ENCODE results near the gene VCP. TPM values are rescaled to one million over a fixed set of nuclear protein-coding genes. Genes with fewer than 3 reads are reported as not detected.

VCP gene
- total and polyA plus RNA-seq, 9 of the 15 experiments (the other 6 are each of a cell fraction or from before 2014, with no cell fraction given): 7.1 to 257 (median 199) TPM

- H3K9me3 ChIP-seq (replicated peaks; ENCODE audit: control insufficient read depth, insufficient read depth, low read depth, low read length): no peaks in the 10 kb centered on the region
- no peaks in the 10 kb centered on the region for H3K79me2 ChIP-seq (ENCODE audit: control insufficient read depth, insufficient read depth, low read length)
- no peak overlapping the region for H2AFZ ChIP-seq (ENCODE audit: low read depth, low read length)
- 0 out of 2 replicates have a peak, but pooled peaks have one; percentile 44 for TF ChIP-seq THRB (CRISPR knock-in tag; conservative IDR thresholded peaks at IDR 0.05)
- peak; percentile 38 for TF ChIP-seq POLR2G (IDR thresholded peaks at IDR 0.05; ENCODE audit: low read depth, low read length)
- peak; percentile 59; the same call in 1 of the 2 replicates for TF ChIP-seq POLR2A (conservative IDR thresholded peaks at IDR 0.05)
- peak; percentile 15 for TF ChIP-seq POLR2B (IDR thresholded peaks at IDR 0.05; ENCODE audit: low read depth, partially characterized antibody)
- TF ChIP-seq ZNF347 (CRISPR knock-in tag; IDR thresholded peaks at IDR 0.05; ENCODE audit: low read depth): no peak
- TF ChIP-seq TOE1 (IDR thresholded peaks at IDR 0.05; ENCODE audit: borderline replicate concordance): no peak
- no peak for TF ChIP-seq TOE1 (CRISPR knock-in tag; IDR thresholded peaks at IDR 0.05; ENCODE audit: borderline replicate concordance, low read depth)
- TF ChIP-seq ZNF561 (CRISPR knock-in tag; conservative IDR thresholded peaks at IDR 0.05): no peak
- peak; percentile 51; the same call in 1 of the 2 replicates for TF ChIP-seq SUPT5H (IDR thresholded peaks at IDR 0.05)
- TF ChIP-seq TAF1 (IDR thresholded peaks at IDR 0.05; ENCODE audit: control insufficient read depth, extremely low read depth, insufficient read depth, low read length, severe bottlenecking): no peak
- TF ChIP-seq FOXP4 (CRISPR knock-in tag; IDR thresholded peaks at IDR 0.05; ENCODE audit: borderline replicate concordance): no peak
- no peak for TF ChIP-seq ETS1 (conservative IDR thresholded peaks at IDR 0.05; ENCODE audit: control insufficient read depth, low read depth, low read length)
- no peak for TF ChIP-seq RBM14 (IDR thresholded peaks at IDR 0.05; ENCODE audit: borderline replicate concordance, insufficient read depth, low read depth, low read length)
- TF ChIP-seq GTF2E2 (tag; IDR thresholded peaks at IDR 0.05): no peak
- no peak for TF ChIP-seq ZFP30 (CRISPR knock-in tag; IDR thresholded peaks at IDR 0.05; ENCODE audit: borderline replicate concordance)
- FAIRE-seq (no peak), ATAC-seq (no peak; the same call in 1 of the 3 replicates), DNase-seq (ENCODE audit: extremely low read depth in 1 of 4, low spot score in 3 of 4) (no peak)
- peaks cover 50% of the 10 kb centered on the region for H3K36me3 ChIP-seq (ENCODE audit: control insufficient read depth, insufficient read depth, low read length)
- no peaks in the 10 kb centered on the region for H3K27me3 ChIP-seq (ENCODE audit: control insufficient read depth in 2 of 2, insufficient read depth in 2 of 2, low read length in 2 of 2)
- ChIA-PET CTCF (ENCODE audit: low intra/inter-chr PET ratio) (no interaction called here), POLR2A (interaction anchor here (0.9 to 3.8 kb wide), 2 partner anchors 11 to 14 kb away, joined by 3 to 12 read pairs; no protein-coding TSS in a partner anchor)
- no peaks in the 10 kb centered on the region for H3K9me1 ChIP-seq (ENCODE audit: control insufficient read depth, insufficient read depth, low read length)
- in situ Hi-C loops (cut with MboI): no loop called here
- H3K27ac ChIP-seq (ENCODE audit: extremely low read depth, low read depth, low read length): no peak overlapping the region
- no peak overlapping the region for H3K4me2 ChIP-seq (ENCODE audit: insufficient read depth, low read length)
- peaks cover 0 to 2% of the 10 kb centered on the region in 2 experiments; a peak in 2 of 5 replicates for H3K4me1 ChIP-seq (replicated peaks in 1 of 2; ENCODE audit: control insufficient read depth in 2 of 2, insufficient read depth in 2 of 2, low read length in 2 of 2)
- BruUV-seq (replicated peaks): no TSS peak
- no peaks in the 10 kb centered on the region for H4K20me1 ChIP-seq (replicated peaks; ENCODE audit: control insufficient read depth, insufficient read depth, low read length)
- 90% methylated on average over 11 of the region's 14 CpGs for WGBS (ENCODE audit: insufficient coverage, low coverage, missing lambda C conversion rate)
- H3K9ac ChIP-seq (ENCODE audit: insufficient read depth in 1 of 2, low read depth in 2 of 2, low read length in 2 of 2): no peak overlapping the region
- H3K4me3 ChIP-seq: no peak overlapping the region
- intact Hi-C loops (cut with micrococcal nuclease): loop anchor here (5.0 kb wide), 2 partner anchors 58 to 158 kb away; a partner anchor contains a TSS
These were observed 17.4 kb downstream of the VCP start for GRCh38 chr9:35054871-35055644.

All from K562 (cell line).